Muscle of arm (tissue), 12 donors: ENCODE data around the gene NRG3. TPM values are rescaled to one million over a fixed set of nuclear protein-coding genes. Genes with fewer than 3 reads are reported as not detected.
"Not testable (repeated sequence)": the region's sequence is repeated elsewhere in the genome, so short reads cannot be mapped to it uniquely, and the experiment has no call there.

Experiments
- DNase-seq: peaks from one replicate; pipeline ENCODE4 v3.0.0-alpha.2; 2013
- polyA plus RNA-seq, 12 donors: library from polyadenylated mRNA; unstranded; fragments of 120-200 nt; gene quantifications; one replicate each; pipeline ENCODE4 v1.2.1, GENCODE V29; 2013; ENCODE audit not compliant: insufficient read length in 12 of 12

NRG3 gene
- polyA plus RNA-seq, 12 donors: 0.07 to 2.1 (median 0.31) TPM; not detected in 3

GRCh38 chr10:82914655-82915136 is 1039.7 kb downstream of the NRG3 start:
- no peak for DNase-seq

GRCh38 chr10:82916941-82917340 is 1041.9 kb downstream of the NRG3 start:
- DNase-seq: no peak

DNA sequence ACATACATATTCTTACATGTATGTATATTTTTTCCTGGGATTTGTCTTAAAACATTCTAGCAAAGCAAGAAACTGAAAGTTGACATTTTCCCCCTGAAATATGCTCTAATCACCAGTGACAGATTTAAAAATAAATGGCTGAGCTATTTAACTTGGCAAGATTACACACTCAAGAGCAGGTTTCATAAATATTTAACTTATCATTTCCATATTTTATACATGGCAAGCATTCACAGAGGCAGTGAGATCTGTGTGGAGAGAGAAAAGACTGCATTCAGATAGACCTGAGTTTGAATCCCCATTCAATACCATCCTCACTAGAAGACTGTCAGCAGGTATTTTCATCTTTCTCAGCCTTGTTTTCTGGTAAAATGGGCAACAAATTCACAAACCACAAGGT is 1043.0 kb downstream of the NRG3 start:
- no peak for DNase-seq

GRCh38 chr10:82922046-82922445 is 1047.1 kb downstream of the NRG3 start:
- no peak for DNase-seq

DNA sequence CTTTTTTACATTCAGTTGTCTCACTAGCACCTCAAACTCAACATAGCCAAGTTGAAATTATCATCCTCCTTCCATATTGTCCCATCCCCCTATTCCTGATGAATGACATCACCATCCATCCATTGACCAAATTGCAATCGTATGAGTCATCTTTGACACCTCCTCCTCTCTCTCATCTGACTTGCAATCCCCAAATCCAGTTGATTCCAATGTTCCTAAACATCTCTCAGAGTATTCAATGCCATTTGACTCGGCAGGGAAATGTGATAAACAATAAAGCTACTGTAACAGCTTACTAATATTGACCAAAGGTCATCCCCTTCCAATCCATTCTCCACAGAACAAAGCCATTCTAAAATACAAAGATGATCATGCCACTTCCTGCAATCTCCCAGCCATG is 1047.8 kb downstream of the NRG3 start:
- DNase-seq: no peak

- no peak for DNase-seq
These were observed 1049.7 kb downstream of the NRG3 start for GRCh38 chr10:82924711-82925110.

DNA sequence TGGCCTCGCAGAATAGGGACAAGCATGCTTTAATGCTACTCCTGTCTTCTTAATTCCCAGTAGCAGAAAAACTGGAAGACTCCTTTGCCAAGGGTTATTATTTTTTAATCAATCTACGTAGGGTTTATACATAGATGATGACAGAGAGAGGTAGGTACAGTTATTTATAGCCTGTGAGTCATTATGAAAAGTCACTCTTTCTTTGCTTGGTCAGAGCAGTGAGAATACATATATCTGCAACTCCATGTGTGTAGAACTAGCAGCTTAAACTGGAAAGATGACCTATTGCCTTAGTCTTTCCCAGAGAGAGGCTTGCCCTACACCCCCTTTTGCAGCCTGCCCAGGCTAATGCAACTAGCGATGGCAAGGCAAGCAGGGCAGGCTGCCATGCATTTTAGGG is 1050.6 kb downstream of the NRG3 start:
- DNase-seq: no peak

DNA sequence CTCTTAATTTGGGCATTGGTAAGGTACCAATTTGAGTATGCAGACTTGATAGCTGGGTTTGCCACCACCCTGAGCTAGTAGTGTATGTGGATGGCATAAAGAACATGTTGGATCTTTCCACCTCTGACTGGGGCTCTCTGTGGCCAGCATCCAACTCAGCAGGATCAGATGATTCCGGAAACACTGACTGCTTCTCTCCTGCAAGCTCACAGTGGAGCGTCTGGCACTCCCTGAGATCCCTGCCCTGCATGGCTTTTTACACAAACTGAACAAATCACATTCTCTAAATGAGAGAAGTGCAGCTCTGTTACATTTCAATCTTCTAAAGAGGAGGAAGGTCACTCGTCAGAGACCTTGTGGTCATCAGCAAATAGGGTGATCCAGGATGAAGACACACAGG is 1057.5 kb downstream of the NRG3 start:
- no peak for DNase-seq

- DNase-seq: no peak
These were observed 1059.4 kb downstream of the NRG3 start for GRCh38 chr10:82934429-82934828.

GRCh38 chr10:82934947-82935346 is 1060.0 kb downstream of the NRG3 start:
- DNase-seq: no peak

- no peak for DNase-seq
These were observed 1063.3 kb downstream of the NRG3 start for GRCh38 chr10:82938331-82938730.

DNA sequence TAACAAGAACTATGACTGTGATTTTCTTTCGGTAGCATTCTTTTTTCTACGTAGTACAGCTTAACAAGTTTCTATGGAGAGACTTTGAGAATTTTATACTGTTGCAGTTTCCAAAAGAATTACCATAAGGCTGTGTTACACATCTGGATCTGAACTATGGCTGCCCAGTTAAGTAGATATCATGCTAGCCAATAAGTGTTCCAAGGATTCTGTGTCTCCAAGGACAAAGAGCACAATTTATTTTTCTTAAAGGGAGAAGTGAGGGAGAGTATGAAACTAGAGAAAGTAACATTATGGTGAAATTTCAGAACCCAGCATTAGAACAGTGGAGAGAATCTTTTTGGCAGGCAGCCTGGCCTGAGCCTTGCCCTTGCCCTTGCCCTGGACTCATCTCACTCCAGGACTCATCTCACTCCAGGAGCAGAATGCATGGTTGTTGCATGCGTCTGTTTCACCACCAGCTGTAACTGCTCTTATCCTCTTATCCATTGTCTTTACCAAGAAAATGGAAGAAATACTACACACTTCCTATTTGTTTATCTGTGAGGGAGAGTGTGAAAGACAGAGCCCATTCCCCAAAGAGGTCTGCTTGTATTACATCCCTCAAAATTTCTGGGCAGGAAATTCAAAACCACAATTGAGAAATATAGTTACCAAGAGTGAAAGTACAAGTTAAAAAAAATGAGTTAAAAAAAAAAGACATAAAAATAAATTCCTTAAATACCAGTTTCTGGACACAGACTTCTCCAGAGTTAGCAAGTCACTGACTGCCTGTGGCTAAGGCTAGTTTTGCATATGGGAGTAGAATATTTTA is 1067.5 kb downstream of the NRG3 start:
- peak; percentile 19 for DNase-seq

- DNase-seq: no peak
These were observed 1068.1 kb downstream of the NRG3 start for GRCh38 chr10:82943142-82943541.

- DNase-seq: no peak
These were observed 1075.0 kb downstream of the NRG3 start for GRCh38 chr10:82949816-82950575.

GRCh38 chr10:82953331-82953730 is 1078.3 kb downstream of the NRG3 start:
- DNase-seq: no peak

DNA sequence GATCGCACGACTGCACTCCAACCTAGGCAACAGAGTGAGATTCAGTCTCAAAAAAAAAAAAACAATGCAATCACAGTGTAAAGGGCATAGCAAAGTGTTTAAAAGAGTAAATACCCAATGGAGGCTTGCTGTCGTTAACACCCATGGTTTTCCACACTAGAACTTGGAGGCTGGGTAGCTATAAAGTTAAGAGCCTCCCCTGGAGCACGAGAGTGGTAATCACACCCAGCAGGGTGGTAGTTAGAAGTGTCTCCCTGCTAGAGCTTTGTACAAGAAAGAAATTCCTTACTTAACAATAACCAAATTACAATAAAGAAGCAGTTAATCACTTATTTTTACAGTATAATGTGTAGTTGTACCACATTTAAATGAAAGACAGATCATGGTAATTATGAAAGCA is 1078.9 kb downstream of the NRG3 start:
- no peak for DNase-seq

- not testable (repeated sequence) for DNase-seq
These were observed 1085.5 kb downstream of the NRG3 start for GRCh38 chr10:82960421-82961060.

DNA sequence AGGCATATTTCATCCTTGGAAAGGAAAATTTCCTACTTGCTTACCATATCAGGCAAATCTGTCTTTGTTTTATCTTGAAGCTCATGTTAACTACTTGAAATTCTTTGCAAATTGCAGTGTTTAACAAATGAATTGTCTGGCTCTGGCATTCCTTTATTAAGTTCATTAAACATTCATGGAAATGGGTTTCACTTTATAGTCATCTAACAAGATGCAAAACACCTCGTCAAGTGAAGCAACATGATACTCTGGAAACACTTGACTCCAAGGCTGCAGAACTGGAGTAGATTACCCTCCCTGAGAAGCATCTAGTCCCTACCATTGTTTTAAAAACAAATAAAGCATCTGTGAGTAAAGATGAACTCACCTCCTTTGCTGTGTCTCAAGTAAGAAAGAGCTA is 1086.9 kb downstream of the NRG3 start:
- no peak for DNase-seq

- DNase-seq: no peak
These were observed 1091.1 kb downstream of the NRG3 start for GRCh38 chr10:82966130-82966529.

- DNase-seq: no peak
These were observed 1093.5 kb downstream of the NRG3 start for GRCh38 chr10:82968533-82968932.

- DNase-seq: no peak
These were observed 1094.4 kb downstream of the NRG3 start for GRCh38 chr10:82969405-82969804.

GRCh38 chr10:82980321-82980720 is 1105.3 kb downstream of the NRG3 start:
- DNase-seq: no peak
